GM10847 (cell line): Measurements from ENCODE around the gene SORCS1.

Source experiments
- POLR2A ChIP-seq: IDR thresholded peaks from 2 replicates; pipeline ENCODE4 v1.6.1; 2011; ENCODE audit not compliant: insufficient read length; ENCODE audit errors: extremely low read depth

Gene SORCS1

GRCh38 chr10:107163881-107164861 lies at the start of gene SORCS1:
Gene SORCS1, minus strand, starts transcription at chr10:107164706.
- TF ChIP-seq POLR2A, result no peak

GRCh38 chr10:107214261-107214660 lies 49.8 kb upstream of the SORCS1 start:
- TF ChIP-seq POLR2A, result no peak

- TF ChIP-seq POLR2A, result no peak
These were observed 49.4 kb upstream of the SORCS1 start for GRCh38 chr10:107213861-107214260.

GRCh38 chr10:107206833-107207232 lies 42.3 kb upstream of the SORCS1 start:
- TF ChIP-seq POLR2A, result no peak

- TF ChIP-seq POLR2A, result no peak
These were observed 5.0 kb upstream of the SORCS1 start for GRCh38 chr10:107169516-107169915.

GRCh38 chr10:107168738-107169137 lies 4.2 kb upstream of the SORCS1 start:
- TF ChIP-seq POLR2A, result no peak

- TF ChIP-seq POLR2A, result no peak
These were observed 1.9 kb upstream of the SORCS1 start for GRCh38 chr10:107166403-107166802.

GRCh38 chr10:107164992-107165391 lies 486 bp upstream of the SORCS1 start:
- TF ChIP-seq POLR2A, result no peak

- no peak for TF ChIP-seq POLR2A
These were observed 1.2 kb downstream of the SORCS1 start for GRCh38 chr10:107163076-107163855.

- TF ChIP-seq POLR2A, result no peak
These were observed 3.6 kb downstream of the SORCS1 start for GRCh38 chr10:107160866-107161265.

GRCh38 chr10:107159871-107160270 lies 4.6 kb downstream of the SORCS1 start:
- TF ChIP-seq POLR2A, result no peak

GRCh38 chr10:107157071-107157470 lies 7.4 kb downstream of the SORCS1 start:
- TF ChIP-seq POLR2A, result no peak

- no peak for TF ChIP-seq POLR2A
These were observed 12.4 kb downstream of the SORCS1 start for GRCh38 chr10:107152087-107152486.

- no peak for TF ChIP-seq POLR2A
These were observed 15.6 kb downstream of the SORCS1 start for GRCh38 chr10:107148906-107149305.

- no peak for TF ChIP-seq POLR2A
These were observed 20.0 kb downstream of the SORCS1 start for GRCh38 chr10:107144490-107144889.

GRCh38 chr10:107141524-107142061 lies 22.9 kb downstream of the SORCS1 start:
- TF ChIP-seq POLR2A, result no peak
